CD4-positive, alpha-beta T cell treated with Interleukin-17A for 1 hour (primary cell): Measurements from ENCODE around the gene KRT222.

ENCODE experiments used
- DNase-seq: peaks from one replicate; pipeline ENCODE4 v3.0.0-alpha.2; 2020

Gene KRT222

DNA sequence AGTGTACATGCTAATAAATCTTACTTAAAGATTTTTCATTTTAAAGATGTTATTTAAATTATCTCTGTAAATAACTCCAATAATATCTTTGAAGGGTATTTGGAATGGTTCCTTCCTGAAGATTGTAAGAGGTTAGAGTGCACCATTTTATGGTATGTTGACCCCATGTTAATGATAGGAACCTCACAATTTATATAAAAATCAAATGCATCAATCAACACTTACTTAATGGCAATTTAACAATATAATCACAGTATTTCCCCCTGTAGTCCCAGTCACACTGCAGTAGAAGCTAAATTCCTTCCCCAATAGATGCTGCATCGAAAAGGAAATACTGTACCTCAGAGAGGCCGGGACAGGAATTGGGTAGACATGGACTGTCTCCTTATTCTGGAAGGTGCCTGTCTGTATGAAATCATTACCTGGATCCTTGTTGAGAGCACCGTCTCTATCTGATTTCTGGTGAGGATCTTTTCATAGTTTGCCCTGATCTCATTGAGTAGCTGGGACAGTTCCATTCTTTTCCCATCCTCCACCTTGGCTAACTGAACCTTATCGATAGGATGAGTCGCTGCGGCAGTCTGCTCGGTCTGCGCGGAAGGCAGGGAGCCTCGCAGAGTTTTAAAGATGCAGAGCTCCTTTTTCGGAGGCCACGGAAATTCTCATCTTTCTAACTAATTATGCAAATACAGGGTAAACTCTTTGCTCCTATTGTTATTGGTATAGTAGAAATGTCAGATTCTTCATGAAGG, at the start of gene KRT222:
KRT222 (minus strand) TSS at position 596 of the 752 bp plus-strand sequence; CDS start at position 518, 78 bp downstream.
- DNase-seq: no peak

GRCh38 chr17:40714473-40714872, 49.5 kb upstream of the KRT222 start:
- no peak for DNase-seq

- no peak for DNase-seq
Measured at GRCh38 chr17:40707745-40708144, 42.8 kb upstream of the KRT222 start.

- no peak for DNase-seq
Measured at GRCh38 chr17:40705584-40705983, 40.6 kb upstream of the KRT222 start.

DNA sequence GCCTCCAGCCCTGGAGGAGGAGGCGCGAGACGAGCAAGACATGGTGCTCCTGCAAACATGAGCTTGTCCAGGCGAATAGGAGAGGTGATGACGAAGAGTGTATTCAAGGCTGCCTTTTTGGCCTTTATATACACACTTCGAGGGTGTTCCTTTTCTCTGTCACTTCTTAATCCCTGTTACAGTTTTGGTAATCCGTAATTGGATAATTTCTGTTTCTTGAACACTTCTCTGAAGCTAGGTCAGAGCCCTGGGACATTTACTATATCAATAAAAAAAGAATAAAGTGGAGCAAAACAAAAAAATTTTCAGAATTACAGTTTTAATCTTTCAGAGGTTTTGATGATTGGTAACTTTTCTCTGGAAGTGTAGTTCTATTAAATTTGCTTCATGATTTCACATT, 38.7 kb upstream of the KRT222 start, which contains the start of gene KRT24:
KRT24 (minus strand) TSS at position 101 of the 400 bp plus-strand sequence; CDS start at position 42, 59 bp downstream.
- DNase-seq: no peak

- DNase-seq: no peak
Measured at GRCh38 chr17:40702271-40702670, 37.3 kb upstream of the KRT222 start.

- DNase-seq: no peak
Measured at GRCh38 chr17:40699853-40700252, 34.9 kb upstream of the KRT222 start.

- DNase-seq: no peak
Measured at GRCh38 chr17:40699371-40699770, 34.4 kb upstream of the KRT222 start.

GRCh38 chr17:40697297-40697696, 32.3 kb upstream of the KRT222 start:
- DNase-seq: no peak

DNA sequence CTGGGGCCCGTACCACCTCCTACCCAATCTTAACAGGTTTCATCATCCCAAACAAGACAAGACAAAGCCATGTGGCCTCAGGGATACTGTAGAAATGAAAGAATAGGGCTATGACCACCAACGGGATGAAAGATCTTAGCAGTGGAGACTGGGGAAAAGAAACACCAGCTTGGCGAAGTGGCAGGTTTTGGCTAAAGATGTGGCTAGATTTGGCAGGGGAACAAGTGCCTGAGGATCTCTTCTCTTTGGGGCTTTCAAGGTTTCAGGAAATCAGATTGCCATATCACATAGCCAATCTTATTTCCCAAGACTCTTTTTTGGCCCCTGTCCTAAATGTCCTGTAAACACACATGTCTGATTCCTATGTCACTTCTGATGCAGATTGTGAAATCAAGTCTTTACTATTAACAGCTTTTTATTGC, 31.7 kb upstream of the KRT222 start:
- no peak for DNase-seq

DNA sequence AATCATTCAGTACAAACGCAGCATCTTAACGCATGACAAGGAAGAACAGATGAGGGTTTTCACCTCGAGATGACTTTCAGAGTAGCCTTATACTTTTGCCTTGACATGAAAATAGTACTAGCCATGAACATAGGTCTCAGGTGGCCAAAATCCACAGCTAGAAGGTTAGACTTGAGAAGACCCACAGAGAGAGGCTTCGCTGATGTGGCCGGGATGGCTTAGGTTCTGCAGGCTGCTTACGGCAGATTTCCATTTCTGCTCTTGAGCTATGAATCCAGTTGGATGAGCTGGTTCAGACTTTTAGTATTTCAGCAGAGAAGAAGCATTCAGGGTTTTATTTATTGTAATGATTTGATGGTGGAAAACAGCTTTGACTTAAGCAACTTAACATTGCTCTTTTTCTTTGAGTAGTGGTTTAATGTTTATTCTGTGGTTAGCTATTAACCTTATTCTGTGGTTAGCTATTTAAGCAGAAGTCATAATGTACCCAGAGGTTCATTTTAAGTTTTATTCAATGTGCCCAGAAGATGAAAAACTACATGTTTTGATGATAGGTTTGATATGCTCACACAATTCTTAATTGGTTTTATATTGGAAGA, 31.0 kb upstream of the KRT222 start:
- DNase-seq: no peak

DNA sequence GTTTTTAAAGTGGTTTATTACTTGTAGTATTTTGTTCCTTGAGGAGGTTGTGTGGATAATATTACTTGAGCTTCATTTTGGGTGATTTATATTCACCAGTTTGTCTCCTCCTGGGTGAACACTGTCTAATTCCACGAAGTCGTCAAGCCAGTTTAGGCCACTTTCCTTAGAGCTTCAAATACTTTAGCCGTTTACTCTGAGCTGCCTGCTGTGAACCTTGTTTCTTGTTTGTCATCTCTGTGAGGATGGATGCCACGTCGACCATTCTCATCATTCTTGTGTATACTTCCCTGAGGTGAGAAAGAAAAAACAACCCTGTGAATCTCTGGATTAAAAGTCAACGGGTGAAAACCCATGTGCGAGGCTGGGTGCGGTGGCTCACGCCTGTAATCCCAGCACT, 29.6 kb upstream of the KRT222 start:
- no peak for DNase-seq

DNA sequence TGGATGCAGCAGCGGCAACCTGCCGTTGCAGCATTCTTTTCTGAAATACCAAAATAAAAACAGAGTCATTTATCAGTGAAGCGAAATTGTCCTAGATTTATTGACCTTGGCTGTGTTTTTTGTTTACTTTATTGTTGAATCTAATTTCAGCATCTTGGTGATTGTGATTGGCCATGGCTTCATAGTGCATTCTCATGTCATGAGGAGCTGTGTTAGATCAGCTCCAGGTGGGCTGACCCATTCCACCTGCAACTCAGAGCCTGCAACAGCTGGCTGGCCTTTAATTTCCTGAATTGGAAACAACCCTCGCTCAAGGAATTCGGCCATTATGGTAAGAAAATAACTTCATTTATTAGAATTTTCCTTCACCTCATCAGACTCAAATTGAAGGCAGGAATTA, 22.1 kb upstream of the KRT222 start:
- no peak for DNase-seq

DNA sequence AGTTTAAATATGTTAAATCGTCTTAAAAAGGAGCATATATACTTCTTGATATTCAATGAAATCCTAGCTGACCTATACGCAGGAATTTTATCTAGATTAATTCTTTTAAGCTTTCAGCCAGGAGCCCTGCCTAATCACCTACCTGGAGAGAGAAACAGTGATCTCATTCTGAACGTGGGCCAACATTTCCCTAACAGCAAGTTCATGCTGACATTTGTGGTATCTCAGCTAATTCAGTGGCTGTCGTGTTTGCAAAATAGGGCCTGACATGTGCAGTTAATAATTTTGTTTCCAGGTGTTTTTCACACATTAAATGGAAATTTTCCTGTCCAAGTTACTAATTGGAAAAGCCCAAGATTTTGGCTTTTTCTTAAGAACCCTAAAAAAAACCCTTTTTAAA, 21.2 kb upstream of the KRT222 start:
- DNase-seq: no peak

- no peak for DNase-seq
Measured at GRCh38 chr17:40680998-40681397, 16.0 kb upstream of the KRT222 start.

GRCh38 chr17:40679523-40679907, 14.5 kb upstream of the KRT222 start:
- DNase-seq: no peak

DNA sequence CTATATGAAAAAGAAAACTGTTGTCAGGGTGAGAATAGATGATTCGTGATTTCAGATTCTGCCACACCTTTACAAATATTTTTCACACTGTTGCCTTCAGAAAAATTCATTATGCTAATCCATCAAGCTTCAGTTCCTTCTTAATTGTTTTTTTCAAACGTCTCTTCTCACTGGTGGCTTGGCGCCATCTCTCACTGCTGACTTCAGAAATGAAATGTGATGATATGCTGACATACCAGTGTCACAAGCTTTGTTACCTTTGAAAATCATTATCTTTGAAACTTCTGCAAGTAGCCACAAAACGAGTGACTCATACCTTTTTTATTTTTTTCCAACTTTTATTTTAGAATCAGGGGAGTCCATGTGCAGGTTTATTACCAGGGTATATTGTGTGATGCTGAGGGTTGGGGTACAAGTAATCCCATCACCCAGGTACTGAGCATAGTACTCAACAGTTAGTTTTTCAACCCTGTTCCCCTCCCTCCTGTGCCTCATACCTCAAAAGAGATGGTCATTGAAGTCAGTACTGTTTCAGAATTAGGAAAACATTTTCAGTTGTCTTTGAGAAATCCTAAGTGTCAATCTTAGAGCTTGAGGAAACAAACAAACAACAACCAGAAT, 14.0 kb upstream of the KRT222 start:
- DNase-seq: no peak

DNA sequence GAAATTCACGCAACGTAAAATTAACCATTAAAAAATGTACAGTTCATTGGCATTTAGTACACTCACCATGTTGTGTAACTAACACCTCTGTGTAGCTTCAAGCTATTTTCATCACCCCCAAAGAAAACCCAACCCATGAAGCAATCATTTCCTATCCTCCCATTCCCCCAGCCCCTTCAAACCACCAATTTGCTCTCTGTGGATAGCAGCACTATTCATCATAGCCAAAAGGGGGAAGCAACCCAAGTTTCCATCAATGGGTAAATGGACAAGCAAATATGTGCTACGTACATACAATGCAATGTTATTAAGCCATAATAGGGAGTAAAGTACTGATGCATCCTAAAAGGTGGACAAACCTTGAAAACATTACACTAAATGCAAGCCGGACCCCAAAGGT, 10.9 kb upstream of the KRT222 start:
- DNase-seq: no peak

DNA sequence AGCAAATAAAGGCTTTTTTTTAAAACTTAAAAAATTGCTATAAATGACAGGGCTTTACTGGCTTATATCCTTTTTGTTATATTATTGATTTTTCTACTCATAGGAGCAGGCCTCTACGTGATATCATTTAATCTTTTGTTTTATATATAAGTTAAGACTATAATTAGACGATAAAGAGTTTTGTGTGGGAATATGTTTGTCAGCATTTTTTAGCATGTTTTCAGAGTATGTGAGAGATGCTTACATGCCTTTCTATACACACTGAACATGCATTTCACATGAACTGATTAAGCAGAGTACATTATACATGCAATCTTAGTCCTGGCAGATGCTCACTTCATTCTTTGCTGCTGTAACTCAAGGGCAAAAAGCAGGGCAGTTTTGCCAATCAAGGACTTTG, 7.7 kb upstream of the KRT222 start:
- DNase-seq: no peak

- DNase-seq: no peak
Measured at GRCh38 chr17:40671282-40671681, 6.3 kb upstream of the KRT222 start.

DNA sequence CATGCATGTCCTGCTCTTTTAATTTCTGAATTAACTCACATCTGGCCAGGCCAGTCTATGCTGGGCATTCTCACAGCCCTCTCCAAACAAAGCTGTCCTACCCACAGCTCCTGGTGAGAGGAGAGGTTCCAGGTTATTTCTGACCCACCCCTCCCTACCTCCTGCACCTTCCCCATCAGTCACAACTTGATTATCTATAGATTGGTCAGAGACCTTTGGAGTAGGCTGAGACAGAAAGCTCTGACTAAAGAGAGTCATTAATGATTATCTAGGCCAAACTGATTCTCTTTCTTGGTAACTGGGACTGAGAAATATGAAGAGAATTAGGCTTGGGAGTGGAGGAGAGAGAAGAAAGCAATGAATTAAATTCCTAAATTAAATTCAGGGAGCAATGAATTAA, 1.4 kb upstream of the KRT222 start:
- no peak for DNase-seq

GRCh38 chr17:40663252-40663651, 1.7 kb downstream of the KRT222 start:
- DNase-seq: no peak

- DNase-seq: no peak
Measured at GRCh38 chr17:40659911-40660310, 5.1 kb downstream of the KRT222 start.

GRCh38 chr17:40658396-40658795, 6.6 kb downstream of the KRT222 start:
- DNase-seq: no peak
